K562 (cell line): ENCODE measurements around the gene IL12RB2. TPM values are rescaled to one million over a fixed set of nuclear protein-coding genes. Genes with fewer than 3 reads are reported as not detected.

Experiments used
- ATF7 ChIP-seq: fragments of 450-650 bp; IDR thresholded peaks from 2 replicates; pipeline ENCODE4 v1.7.1; 2014; ENCODE audit warnings: mild to moderate bottlenecking, moderate library complexity
- CBX5 ChIP-seq: IDR thresholded peaks from 2 replicates; pipeline ENCODE4 v1.6.1; 2014; ENCODE audit warnings: low read depth, borderline replicate concordance
- OTX1 ChIP-seq: fragments of 450-650 bp; formaldehyde crosslinking; IDR thresholded peaks from 2 replicates; pipeline ENCODE4 v1.4.0; 2022; ENCODE audit warnings: mild to moderate bottlenecking
- POLR2G ChIP-seq: fragments of 200-400 bp; formaldehyde crosslinking; IDR thresholded peaks from 2 replicates; pipeline ENCODE4 v1.6.1; 2017; ENCODE audit warnings: low read depth, mild to moderate bottlenecking, antibody characterized with exemption, low read length, moderate library complexity
- RBM14 ChIP-seq: fragments of 200-400 bp; formaldehyde crosslinking; IDR thresholded peaks from 2 replicates; pipeline ENCODE4 v1.6.1; 2018; ENCODE audit warnings: low read depth, mild to moderate bottlenecking, low read length, moderate library complexity, borderline replicate concordance; ENCODE audit not compliant: insufficient read depth
- RBM17 ChIP-seq: fragments of 200-400 bp; formaldehyde crosslinking; IDR thresholded peaks from 2 replicates; pipeline ENCODE4 v1.6.1; 2017; ENCODE audit warnings: low read depth, mild to moderate bottlenecking, low read length, borderline replicate concordance
- RBM34 ChIP-seq: fragments of 200-400 bp; formaldehyde crosslinking; IDR thresholded peaks from 2 replicates; pipeline ENCODE4 v1.6.1; 2018; ENCODE audit warnings: low read length, borderline replicate concordance; ENCODE audit not compliant: insufficient read depth
- SMC3 ChIP-seq: conservative IDR thresholded peaks from 2 replicates; pipeline ENCODE4 v1.6.1; 2011; ENCODE audit warnings: low read depth, low read length, improper control_type of control experiment; ENCODE audit not compliant: insufficient read depth
- ZNF239 ChIP-seq: fragments of 250-450 bp; sonication (Bioruptor Pico); IDR thresholded peaks from 2 replicates; pipeline ENCODE4 v1.4.0; 2020; ENCODE audit warnings: mild to moderate bottlenecking
- polyA plus RNA-seq, 8 experiments: library from polyadenylated mRNA; depleted of rRNA in 4 of 8; stranded (reverse) in 5 of 8; unstranded in 3 of 8; fragments of >200 nt; fragmentation: Nextera tagmentation in 2 of 8; fragmentation: Illumina TruSeq in 1 of 8; extraction: Ambion mirVana in 2 of 8; extraction: Trizol in 1 of 8; gene quantifications; 2 replicates each; pipeline versions ENCODE4 v1.2.1 to v1.2.3, GENCODE V29; 2011 to 2014; ENCODE audit warnings: inconsistent platforms in 1 of 8, missing spikeins in 1 of 8
- total RNA-seq, 7 experiments: library from RNA; depleted of rRNA in 6 of 7; stranded (reverse); fragments of >200 nt in 6 of 7; fragmentation: Illumina TruSeq in 2 of 7; extraction: Trizol in 2 of 7; gene quantifications; 2 replicates each; pipeline versions ENCODE4 v1.2.1 to v1.2.3, GENCODE V29; 2011 to 2021; ENCODE audit warnings: low replicate concordance in 1 of 7
- TF ChIP-seq, protein P1 (sequence below): fragments of 450-650 bp; IDR thresholded peaks from 2 replicates; pipeline ENCODE4 v1.6.1; 2016; ENCODE audit warnings: mild to moderate bottlenecking
- TF ChIP-seq, protein P2 (sequence below): fragments of 250-450 bp; sonication (Bioruptor Pico); IDR thresholded peaks from 2 replicates; pipeline ENCODE4 v1.5.0; 2022; ENCODE audit warnings: mild to moderate bottlenecking
- TF ChIP-seq, protein P3 (sequence below): fragments of 450-650 bp; formaldehyde crosslinking; IDR thresholded peaks from 2 replicates; pipeline ENCODE4 v1.4.0; 2020; ENCODE audit warnings: mild to moderate bottlenecking, moderate library complexity
- TF ChIP-seq, protein P4 (sequence below): fragments of 250-450 bp; sonication (Bioruptor Pico); IDR thresholded peaks from 2 replicates; pipeline ENCODE4 v1.4.0; 2020; ENCODE audit warnings: mild to moderate bottlenecking
- TF ChIP-seq, protein P5 (sequence below): sonication (generic); formaldehyde crosslinking; IDR thresholded peaks from 2 replicates; pipeline ENCODE4 v1.8.0; 2023; ENCODE audit warnings: mild to moderate bottlenecking, missing genetic modification reagents

Gene IL12RB2
- total and polyA plus RNA-seq, 9 of the 15 experiments (the other 6 are each of a cell fraction or from before 2014, with no cell fraction given) = 0.39 to 3.3 (median 1.9) TPM

DNA sequence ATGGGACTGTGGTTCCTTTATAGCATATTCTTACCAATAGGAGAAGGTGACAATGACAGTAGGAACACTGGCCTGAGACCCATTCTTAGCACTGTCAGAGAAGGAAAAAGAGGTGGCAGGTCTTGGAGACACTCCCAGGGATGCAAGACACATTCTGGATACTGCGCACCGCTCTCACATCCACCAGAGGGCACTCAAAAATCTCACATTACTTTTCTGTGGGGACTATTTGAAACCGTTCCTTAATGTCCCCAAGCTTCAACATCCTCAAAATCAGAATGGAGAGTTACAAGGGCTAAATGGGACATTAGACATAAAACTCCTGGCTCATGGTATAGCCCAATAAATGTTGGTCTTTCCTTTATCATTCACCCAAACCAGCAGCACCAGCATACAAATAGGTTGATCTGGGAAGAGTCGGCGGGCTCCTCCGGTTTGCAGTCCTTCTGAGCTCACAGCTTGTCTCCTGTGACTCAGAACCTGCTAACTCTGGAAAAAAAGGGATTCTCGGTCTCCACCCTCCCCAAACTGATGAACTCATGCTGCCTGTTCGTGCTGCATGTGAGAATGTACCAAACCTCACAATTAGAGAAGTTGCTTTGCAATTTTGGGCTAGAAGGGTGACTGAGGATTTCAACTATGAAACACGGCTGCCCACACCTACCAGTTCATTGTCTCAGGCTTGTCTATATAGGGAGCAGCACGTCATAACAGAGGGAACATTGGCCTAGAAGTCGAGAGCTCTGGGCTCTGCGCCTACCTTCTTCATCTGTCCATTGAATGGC lies 40.2 kb downstream of the IL12RB2 start (continued):
- TF ChIP-seq, protein P1, sequence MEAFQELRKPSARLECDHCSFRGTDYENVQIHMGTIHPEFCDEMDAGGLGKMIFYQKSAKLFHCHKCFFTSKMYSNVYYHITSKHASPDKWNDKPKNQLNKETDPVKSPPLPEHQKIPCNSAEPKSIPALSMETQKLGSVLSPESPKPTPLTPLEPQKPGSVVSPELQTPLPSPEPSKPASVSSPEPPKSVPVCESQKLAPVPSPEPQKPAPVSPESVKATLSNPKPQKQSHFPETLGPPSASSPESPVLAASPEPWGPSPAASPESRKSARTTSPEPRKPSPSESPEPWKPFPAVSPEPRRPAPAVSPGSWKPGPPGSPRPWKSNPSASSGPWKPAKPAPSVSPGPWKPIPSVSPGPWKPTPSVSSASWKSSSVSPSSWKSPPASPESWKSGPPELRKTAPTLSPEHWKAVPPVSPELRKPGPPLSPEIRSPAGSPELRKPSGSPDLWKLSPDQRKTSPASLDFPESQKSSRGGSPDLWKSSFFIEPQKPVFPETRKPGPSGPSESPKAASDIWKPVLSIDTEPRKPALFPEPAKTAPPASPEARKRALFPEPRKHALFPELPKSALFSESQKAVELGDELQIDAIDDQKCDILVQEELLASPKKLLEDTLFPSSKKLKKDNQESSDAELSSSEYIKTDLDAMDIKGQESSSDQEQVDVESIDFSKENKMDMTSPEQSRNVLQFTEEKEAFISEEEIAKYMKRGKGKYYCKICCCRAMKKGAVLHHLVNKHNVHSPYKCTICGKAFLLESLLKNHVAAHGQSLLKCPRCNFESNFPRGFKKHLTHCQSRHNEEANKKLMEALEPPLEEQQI = no peak
- TF ChIP-seq RBM17 (no peak), ZNF239 (CRISPR knock-in tag) (no peak), RBM14 (no peak), OTX1 (CRISPR knock-in tag) (no peak), RBM34 (no peak), SMC3 (peak; percentile 81), POLR2G (no peak), CBX5 (no peak), ATF7 (no peak)
- TF ChIP-seq, protein P2, sequence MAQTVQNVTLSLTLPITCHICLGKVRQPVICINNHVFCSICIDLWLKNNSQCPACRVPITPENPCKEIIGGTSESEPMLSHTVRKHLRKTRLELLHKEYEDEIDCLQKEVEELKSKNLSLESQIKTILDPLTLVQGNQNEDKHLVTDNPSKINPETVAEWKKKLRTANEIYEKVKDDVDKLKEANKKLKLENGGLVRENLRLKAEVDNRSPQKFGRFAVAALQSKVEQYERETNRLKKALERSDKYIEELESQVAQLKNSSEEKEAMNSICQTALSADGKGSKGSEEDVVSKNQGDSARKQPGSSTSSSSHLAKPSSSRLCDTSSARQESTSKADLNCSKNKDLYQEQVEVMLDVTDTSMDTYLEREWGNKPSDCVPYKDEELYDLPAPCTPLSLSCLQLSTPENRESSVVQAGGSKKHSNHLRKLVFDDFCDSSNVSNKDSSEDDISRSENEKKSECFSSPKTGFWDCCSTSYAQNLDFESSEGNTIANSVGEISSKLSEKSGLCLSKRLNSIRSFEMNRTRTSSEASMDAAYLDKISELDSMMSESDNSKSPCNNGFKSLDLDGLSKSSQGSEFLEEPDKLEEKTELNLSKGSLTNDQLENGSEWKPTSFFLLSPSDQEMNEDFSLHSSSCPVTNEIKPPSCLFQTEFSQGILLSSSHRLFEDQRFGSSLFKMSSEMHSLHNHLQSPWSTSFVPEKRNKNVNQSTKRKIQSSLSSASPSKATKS (CRISPR knock-in tag) = no peak
- TF ChIP-seq, protein P3, sequence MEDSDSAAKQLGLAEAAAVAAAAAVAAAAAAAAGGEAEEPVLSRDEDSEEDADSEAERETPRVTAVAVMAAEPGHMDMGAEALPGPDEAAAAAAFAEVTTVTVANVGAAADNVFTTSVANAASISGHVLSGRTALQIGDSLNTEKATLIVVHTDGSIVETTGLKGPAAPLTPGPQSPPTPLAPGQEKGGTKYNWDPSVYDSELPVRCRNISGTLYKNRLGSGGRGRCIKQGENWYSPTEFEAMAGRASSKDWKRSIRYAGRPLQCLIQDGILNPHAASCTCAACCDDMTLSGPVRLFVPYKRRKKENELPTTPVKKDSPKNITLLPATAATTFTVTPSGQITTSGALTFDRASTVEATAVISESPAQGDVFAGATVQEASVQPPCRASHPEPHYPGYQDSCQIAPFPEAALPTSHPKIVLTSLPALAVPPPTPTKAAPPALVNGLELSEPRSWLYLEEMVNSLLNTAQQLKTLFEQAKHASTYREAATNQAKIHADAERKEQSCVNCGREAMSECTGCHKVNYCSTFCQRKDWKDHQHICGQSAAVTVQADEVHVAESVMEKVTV = peak; percentile 69
- TF ChIP-seq, protein P4, sequence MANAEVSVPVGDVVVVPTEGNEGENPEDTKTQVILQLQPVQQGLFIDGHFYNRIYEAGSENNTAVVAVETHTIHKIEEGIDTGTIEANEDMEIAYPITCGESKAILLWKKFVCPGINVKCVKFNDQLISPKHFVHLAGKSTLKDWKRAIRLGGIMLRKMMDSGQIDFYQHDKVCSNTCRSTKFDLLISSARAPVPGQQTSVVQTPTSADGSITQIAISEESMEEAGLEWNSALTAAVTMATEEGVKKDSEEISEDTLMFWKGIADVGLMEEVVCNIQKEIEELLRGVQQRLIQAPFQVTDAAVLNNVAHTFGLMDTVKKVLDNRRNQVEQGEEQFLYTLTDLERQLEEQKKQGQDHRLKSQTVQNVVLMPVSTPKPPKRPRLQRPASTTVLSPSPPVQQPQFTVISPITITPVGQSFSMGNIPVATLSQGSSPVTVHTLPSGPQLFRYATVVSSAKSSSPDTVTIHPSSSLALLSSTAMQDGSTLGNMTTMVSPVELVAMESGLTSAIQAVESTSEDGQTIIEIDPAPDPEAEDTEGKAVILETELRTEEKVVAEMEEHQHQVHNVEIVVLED (CRISPR knock-in tag) = no peak
- TF ChIP-seq, protein P5, sequence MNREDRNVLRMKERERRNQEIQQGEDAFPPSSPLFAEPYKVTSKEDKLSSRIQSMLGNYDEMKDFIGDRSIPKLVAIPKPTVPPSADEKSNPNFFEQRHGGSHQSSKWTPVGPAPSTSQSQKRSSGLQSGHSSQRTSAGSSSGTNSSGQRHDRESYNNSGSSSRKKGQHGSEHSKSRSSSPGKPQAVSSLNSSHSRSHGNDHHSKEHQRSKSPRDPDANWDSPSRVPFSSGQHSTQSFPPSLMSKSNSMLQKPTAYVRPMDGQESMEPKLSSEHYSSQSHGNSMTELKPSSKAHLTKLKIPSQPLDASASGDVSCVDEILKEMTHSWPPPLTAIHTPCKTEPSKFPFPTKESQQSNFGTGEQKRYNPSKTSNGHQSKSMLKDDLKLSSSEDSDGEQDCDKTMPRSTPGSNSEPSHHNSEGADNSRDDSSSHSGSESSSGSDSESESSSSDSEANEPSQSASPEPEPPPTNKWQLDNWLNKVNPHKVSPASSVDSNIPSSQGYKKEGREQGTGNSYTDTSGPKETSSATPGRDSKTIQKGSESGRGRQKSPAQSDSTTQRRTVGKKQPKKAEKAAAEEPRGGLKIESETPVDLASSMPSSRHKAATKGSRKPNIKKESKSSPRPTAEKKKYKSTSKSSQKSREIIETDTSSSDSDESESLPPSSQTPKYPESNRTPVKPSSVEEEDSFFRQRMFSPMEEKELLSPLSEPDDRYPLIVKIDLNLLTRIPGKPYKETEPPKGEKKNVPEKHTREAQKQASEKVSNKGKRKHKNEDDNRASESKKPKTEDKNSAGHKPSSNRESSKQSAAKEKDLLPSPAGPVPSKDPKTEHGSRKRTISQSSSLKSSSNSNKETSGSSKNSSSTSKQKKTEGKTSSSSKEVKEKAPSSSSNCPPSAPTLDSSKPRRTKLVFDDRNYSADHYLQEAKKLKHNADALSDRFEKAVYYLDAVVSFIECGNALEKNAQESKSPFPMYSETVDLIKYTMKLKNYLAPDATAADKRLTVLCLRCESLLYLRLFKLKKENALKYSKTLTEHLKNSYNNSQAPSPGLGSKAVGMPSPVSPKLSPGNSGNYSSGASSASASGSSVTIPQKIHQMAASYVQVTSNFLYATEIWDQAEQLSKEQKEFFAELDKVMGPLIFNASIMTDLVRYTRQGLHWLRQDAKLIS (CRISPR knock-in tag) = no peak
